Suprapubic skin (tissue), 4 donors: ENCODE data around the gene CCNI2. TPM values are rescaled to one million over a fixed set of nuclear protein-coding genes. Genes with fewer than 3 reads are reported as not detected.

Source experiments
- DNase-seq, 2 donors: peaks; one replicate each; pipeline ENCODE4 v3.0.0-alpha.2; 2019; ENCODE audit warnings: low spot score in 2 of 2
- H3K27ac ChIP-seq: fragments of 200-600 bp; sonication (generic); one replicate; pipeline ENCODE4 v1.5.1; 2019
- H3K27me3 ChIP-seq: fragments of 200-600 bp; sonication (generic); one replicate; pipeline ENCODE4 v1.5.1; 2019
- H3K36me3 ChIP-seq: fragments of 200-600 bp; sonication (generic); one replicate; pipeline ENCODE4 v1.5.1; 2019
- H3K4me1 ChIP-seq: fragments of 200-600 bp; sonication (generic); one replicate; pipeline ENCODE4 v1.5.1; 2019
- H3K4me3 ChIP-seq: fragments of 200-600 bp; sonication (generic); one replicate; pipeline ENCODE4 v1.5.1; 2019; ENCODE audit warnings: mild to moderate bottlenecking
- H3K9me3 ChIP-seq: fragments of 200-600 bp; sonication (generic); one replicate; pipeline ENCODE4 v1.5.1; 2019
- CTCF ChIP-seq, 2 donors: fragments of 200-600 bp in 1 of 2; fragments of 450-650 bp in 1 of 2; sonication (generic) in 1 of 2; IDR thresholded peaks; one replicate each; pipeline ENCODE4 v1.5.1; 2016 to 2019; ENCODE audit warnings: antibody characterized with exemption in 2 of 2, mild to moderate bottlenecking in 1 of 2, moderate library complexity in 1 of 2
- EP300 ChIP-seq: sonication (generic); formaldehyde crosslinking; IDR thresholded peaks from one replicate; pipeline ENCODE4 v1.6.1; 2017; ENCODE audit warnings: antibody characterized with exemption
- POLR2A ChIP-seq, 2 donors: fragments of 450-650 bp; IDR thresholded peaks; one replicate each; pipeline ENCODE4 v1.6.1; 2017; ENCODE audit warnings: antibody characterized with exemption in 2 of 2, mild to moderate bottlenecking in 2 of 2, moderate library complexity in 2 of 2
- POLR2AphosphoS5 ChIP-seq, 3 donors: sonication (generic); formaldehyde crosslinking; IDR thresholded peaks; one replicate each; pipeline ENCODE4 v1.6.1; 2017; ENCODE audit warnings: antibody characterized with exemption in 3 of 3
- WGBS: methylation state at CpG from one replicate; pipeline ENCODE4 v1.1.5; 2018; 5-methylcytosine and 5-hydroxymethylcytosine counted together
- total RNA-seq, 4 donors: library from RNA; depleted of rRNA; stranded (reverse); fragments of >200 nt; gene quantifications; one replicate each; pipeline ENCODE4 v1.1.0, GENCODE V29; 2016

Gene CCNI2
- total RNA-seq, 4 donors from 2014 or later = not detected

GRCh38 chr5:132756542-132756941 is 9.3 kb downstream of the CCNI2 start:
- H3K36me3 ChIP-seq = peaks cover 47% of the 10 kb centered on the region
- TF ChIP-seq POLR2AphosphoS5 (IDR thresholded peaks at IDR 0.05) (no peak), EP300 (no peak), CTCF (IDR thresholded peaks at IDR 0.05) (no peak), POLR2A (IDR thresholded peaks at IDR 0.05) (no peak)
- H3K27ac ChIP-seq = no peak overlapping the region
- DNase-seq = no peak
- no peak overlapping the region for H3K4me3 ChIP-seq
- H3K9me3 ChIP-seq = no peaks in the 10 kb centered on the region
- H3K4me1 ChIP-seq = peaks cover 9% of the 10 kb centered on the region
- 94% methylated on average over 5 of the region's 5 CpGs for WGBS
- H3K27me3 ChIP-seq = no peaks in the 10 kb centered on the region

- H3K36me3 ChIP-seq = peaks cover 66% of the 10 kb centered on the region
- WGBS = 85% methylated on average over 13 of the region's 13 CpGs
- DNase-seq = no peak
These were observed 11.2 kb downstream of the CCNI2 start for GRCh38 chr5:132758451-132758850.

GRCh38 chr5:132759114-132760048 is 12.2 kb downstream of the CCNI2 start:
- no peak overlapping the region for H3K27ac ChIP-seq
- H3K36me3 ChIP-seq = peaks cover 75% of the 10 kb centered on the region
- no peaks in the 10 kb centered on the region for H3K9me3 ChIP-seq
- 77% methylated on average over 13 of the region's 13 CpGs for WGBS
- H3K4me1 ChIP-seq = peaks cover 4% of the 10 kb centered on the region
- no peak for DNase-seq
- TF ChIP-seq EP300 (no peak), POLR2AphosphoS5 (IDR thresholded peaks at IDR 0.05) (no peak), POLR2A (IDR thresholded peaks at IDR 0.05) (no peak), CTCF (IDR thresholded peaks at IDR 0.05) (no peak)
- no peaks in the 10 kb centered on the region for H3K27me3 ChIP-seq
- no peak overlapping the region for H3K4me3 ChIP-seq

More at GRCh38 chr5:132758451-132758850, 11.2 kb downstream of the CCNI2 start:
- peaks cover 4% of the 10 kb centered on the region for H3K4me1 ChIP-seq
- H3K9me3 ChIP-seq = no peaks in the 10 kb centered on the region
- H3K27me3 ChIP-seq = no peaks in the 10 kb centered on the region
- H3K4me3 ChIP-seq = no peak overlapping the region
- no peak overlapping the region for H3K27ac ChIP-seq
- TF ChIP-seq POLR2AphosphoS5 (IDR thresholded peaks at IDR 0.05) = no peak
- no peak for TF ChIP-seq POLR2A (IDR thresholded peaks at IDR 0.05)
- TF ChIP-seq CTCF (IDR thresholded peaks at IDR 0.05) = no peak
- no peak for TF ChIP-seq EP300

GRCh38 chr5:132760049-132760420 is 12.8 kb downstream of the CCNI2 start:
- no peak for TF ChIP-seq POLR2A (IDR thresholded peaks at IDR 0.05)
- no peak for TF ChIP-seq CTCF (IDR thresholded peaks at IDR 0.05)
- TF ChIP-seq EP300 = no peak
- Histone ChIP-seq H3K4me1 (peaks cover 4% of the 10 kb centered on the region), H3K36me3 (peaks cover 82% of the 10 kb centered on the region), H3K9me3 (no peaks in the 10 kb centered on the region), H3K27me3 (no peaks in the 10 kb centered on the region), H3K4me3 (no peak overlapping the region), H3K27ac (no peak overlapping the region)
- no peak for DNase-seq
- 95% methylated on average over 12 of the region's 12 CpGs for WGBS

- peak in 1 of 2 donors; percentile 64 for DNase-seq
- Histone ChIP-seq H3K4me1 (peaks cover 8% of the 10 kb centered on the region), H3K9me3 (no peaks in the 10 kb centered on the region), H3K36me3 (peaks cover 86% of the 10 kb centered on the region), H3K4me3 (no peak overlapping the region), H3K27me3 (no peaks in the 10 kb centered on the region), H3K27ac (no peak overlapping the region)
- TF ChIP-seq POLR2A (IDR thresholded peaks at IDR 0.05) (no peak), CTCF (IDR thresholded peaks at IDR 0.05) (no peak), EP300 (no peak), POLR2AphosphoS5 (IDR thresholded peaks at IDR 0.05) (no peak)
- 97% methylated on average over 21 of the region's 21 CpGs for WGBS
These were observed 13.5 kb downstream of the CCNI2 start for GRCh38 chr5:132760601-132761317.
